ENCODE data around the gene ILF3.
A peak's percentile ranks its signal among the peaks of the same experiment; 100 is the strongest.

ILF3 gene

GRCh38 chr19:10641248-10641647 is 12.9 kb upstream of the ILF3 start:
- no peaks in the 10 kb centered on the region for H3K27me3 ChIP-seq
- no peak for TF ChIP-seq Cebpa-rat (IDR thresholded peaks at IDR 0.05)
- peaks cover 32% of the 10 kb centered on the region for H3K4me1 ChIP-seq
- peaks cover 63% of the 10 kb centered on the region for H4K20me1 ChIP-seq
- H3K36me3 ChIP-seq, result peaks cover 76% of the 10 kb centered on the region
- no peak overlapping the region for H3K27ac ChIP-seq
- H3K9me3 ChIP-seq, result no peaks in the 10 kb centered on the region
- H3K4me3 ChIP-seq, result no peak overlapping the region
- no peak overlapping the region for H3K9ac ChIP-seq
- H3K4me2 ChIP-seq, result no peak overlapping the region

- Histone ChIP-seq H3K4me3 (no peak overlapping the region), H3K9me3 (no peaks in the 10 kb centered on the region), H3K4me1 (peaks cover 32% of the 10 kb centered on the region), H3K27me3 (no peaks in the 10 kb centered on the region), H3K36me3 (peaks cover 63% of the 10 kb centered on the region), H3K9ac (peak overlapping the region; percentile 73), H4K20me1 (peaks cover 50% of the 10 kb centered on the region), H3K27ac (peak overlapping the region; percentile 75), H3K4me2 (peak overlapping the region; percentile 75)
- no peak for TF ChIP-seq Cebpa-rat (IDR thresholded peaks at IDR 0.05)
These were observed 11.5 kb upstream of the ILF3 start for GRCh38 chr19:10642473-10643171.

DNA sequence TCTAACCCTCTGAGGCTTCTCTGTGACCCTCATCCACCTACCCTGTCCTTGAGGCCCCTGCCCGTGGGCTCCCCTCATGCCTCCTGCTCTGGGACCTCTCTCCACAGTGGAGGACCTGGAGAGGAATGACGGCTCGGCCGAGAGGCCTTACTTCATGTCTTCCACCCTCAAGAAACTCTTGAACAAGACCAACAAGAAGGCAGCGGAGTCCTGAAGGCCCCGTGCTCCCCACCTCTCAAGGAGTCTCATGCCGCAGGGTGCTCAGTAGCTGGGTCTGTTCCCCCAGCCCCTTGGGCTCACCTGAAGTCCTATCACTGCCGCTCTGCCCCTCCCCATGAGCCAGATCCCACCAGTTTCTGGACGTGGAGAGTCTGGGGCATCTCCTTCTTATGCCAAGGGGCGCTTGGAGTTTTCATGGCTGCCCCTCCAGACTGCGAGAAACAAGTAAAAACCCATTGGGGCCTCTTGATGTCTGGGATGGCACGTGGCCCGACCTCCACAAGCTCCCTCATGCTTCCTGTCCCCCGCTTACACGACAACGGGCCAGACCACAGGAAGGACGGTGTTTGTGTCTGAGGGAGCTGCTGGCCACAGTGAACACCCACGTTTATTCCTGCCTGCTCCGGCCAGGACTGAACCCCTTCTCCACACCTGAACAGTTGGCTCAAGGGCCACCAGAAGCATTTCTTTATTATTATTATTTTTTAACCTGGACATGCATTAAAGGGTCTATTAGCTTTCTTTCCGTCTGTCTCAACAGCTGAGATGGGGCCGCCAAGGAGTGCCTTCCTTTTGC is 10.8 kb upstream of the ILF3 start:
- H3K36me3 ChIP-seq, result peaks cover 55% of the 10 kb centered on the region

DNA sequence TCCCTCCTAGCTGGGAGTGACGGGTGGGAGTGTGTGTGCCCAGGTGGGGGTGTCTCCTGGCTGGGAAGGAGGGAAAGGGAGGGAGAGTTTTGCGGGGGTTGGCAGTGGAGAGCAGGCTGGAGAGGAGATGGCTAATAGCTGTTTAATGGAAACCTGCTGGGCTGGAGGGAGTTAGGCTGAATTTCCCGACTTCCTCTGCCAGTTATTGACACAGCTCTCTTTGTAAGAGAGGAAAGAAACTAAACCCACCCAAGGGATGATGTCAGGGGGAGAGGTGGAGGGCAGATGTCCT is 10.2 kb upstream of the ILF3 start:
- H3K4me3 ChIP-seq, result no peak overlapping the region

More for the DNA sequence above, 10.8 kb upstream of the ILF3 start:
- H3K4me2 ChIP-seq, result peak overlapping the region; percentile 75
- H3K27ac ChIP-seq, result peak overlapping the region; percentile 75
- peaks cover 44% of the 10 kb centered on the region for H4K20me1 ChIP-seq
- H3K4me1 ChIP-seq, result peaks cover 32% of the 10 kb centered on the region
- no peak overlapping the region for H3K4me3 ChIP-seq
- no peaks in the 10 kb centered on the region for H3K27me3 ChIP-seq
- H3K9me3 ChIP-seq, result no peaks in the 10 kb centered on the region
- peak overlapping the region; percentile 73 for H3K9ac ChIP-seq
- TF ChIP-seq Cebpa-rat (IDR thresholded peaks at IDR 0.05), result no peak

DNA sequence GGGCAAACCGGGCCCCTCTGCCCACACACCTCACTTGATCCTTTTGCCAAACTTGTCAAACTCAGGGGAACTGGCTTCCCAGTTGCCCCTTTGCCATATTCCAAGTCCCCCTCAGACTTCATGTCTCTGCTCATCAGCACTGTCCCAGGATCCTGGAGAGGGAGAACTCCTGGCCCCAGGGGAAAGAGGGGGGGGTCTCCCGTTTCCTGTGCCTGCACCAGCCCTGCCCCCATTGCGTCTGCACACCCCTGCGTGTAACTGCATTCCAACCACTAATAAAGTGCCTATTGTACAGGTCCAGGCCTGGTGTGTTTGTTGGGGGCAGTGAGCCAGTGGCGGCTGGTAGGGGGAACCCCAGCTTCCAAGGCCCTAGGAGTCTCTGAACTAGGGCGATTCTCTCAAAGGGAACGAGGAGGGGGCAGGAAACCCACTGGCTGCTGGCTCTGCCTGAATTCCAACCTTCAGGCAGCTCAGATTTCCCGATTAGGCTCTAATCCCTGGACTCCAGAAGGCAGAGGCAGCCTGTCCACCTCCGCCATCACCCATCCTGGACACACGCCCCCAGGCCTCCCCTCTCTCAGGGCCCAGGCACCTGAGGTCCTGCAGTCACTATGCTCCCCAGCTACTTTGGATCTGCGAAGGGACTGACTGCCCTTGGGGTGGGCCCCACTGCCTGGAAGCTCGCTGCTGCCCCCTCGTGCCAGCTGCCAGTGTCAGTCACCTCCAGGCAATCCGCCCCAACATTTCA is 9.7 kb upstream of the ILF3 start:
- peaks cover 32% of the 10 kb centered on the region for H3K4me1 ChIP-seq
- H3K4me3 ChIP-seq, result no peak overlapping the region
- TF ChIP-seq Cebpa-rat (IDR thresholded peaks at IDR 0.05), result no peak
- H3K4me2 ChIP-seq, result peak overlapping the region; percentile 75
- H3K27ac ChIP-seq, result peak overlapping the region; percentile 75
- H4K20me1 ChIP-seq, result peaks cover 44% of the 10 kb centered on the region
- peak overlapping the region; percentile 73 for H3K9ac ChIP-seq
- no peaks in the 10 kb centered on the region for H3K27me3 ChIP-seq
- peaks cover 45% of the 10 kb centered on the region for H3K36me3 ChIP-seq
- no peaks in the 10 kb centered on the region for H3K9me3 ChIP-seq

More for the DNA sequence above, 10.2 kb upstream of the ILF3 start:
- no peak for TF ChIP-seq Cebpa-rat (IDR thresholded peaks at IDR 0.05)
- H3K27me3 ChIP-seq, result no peaks in the 10 kb centered on the region
- H3K36me3 ChIP-seq, result peaks cover 50% of the 10 kb centered on the region
- H3K27ac ChIP-seq, result peak overlapping the region; percentile 75
- H3K4me2 ChIP-seq, result peak overlapping the region; percentile 75
- H3K9ac ChIP-seq, result peak overlapping the region; percentile 73
- peaks cover 32% of the 10 kb centered on the region for H3K4me1 ChIP-seq
- H3K9me3 ChIP-seq, result no peaks in the 10 kb centered on the region
- peaks cover 44% of the 10 kb centered on the region for H4K20me1 ChIP-seq

DNA sequence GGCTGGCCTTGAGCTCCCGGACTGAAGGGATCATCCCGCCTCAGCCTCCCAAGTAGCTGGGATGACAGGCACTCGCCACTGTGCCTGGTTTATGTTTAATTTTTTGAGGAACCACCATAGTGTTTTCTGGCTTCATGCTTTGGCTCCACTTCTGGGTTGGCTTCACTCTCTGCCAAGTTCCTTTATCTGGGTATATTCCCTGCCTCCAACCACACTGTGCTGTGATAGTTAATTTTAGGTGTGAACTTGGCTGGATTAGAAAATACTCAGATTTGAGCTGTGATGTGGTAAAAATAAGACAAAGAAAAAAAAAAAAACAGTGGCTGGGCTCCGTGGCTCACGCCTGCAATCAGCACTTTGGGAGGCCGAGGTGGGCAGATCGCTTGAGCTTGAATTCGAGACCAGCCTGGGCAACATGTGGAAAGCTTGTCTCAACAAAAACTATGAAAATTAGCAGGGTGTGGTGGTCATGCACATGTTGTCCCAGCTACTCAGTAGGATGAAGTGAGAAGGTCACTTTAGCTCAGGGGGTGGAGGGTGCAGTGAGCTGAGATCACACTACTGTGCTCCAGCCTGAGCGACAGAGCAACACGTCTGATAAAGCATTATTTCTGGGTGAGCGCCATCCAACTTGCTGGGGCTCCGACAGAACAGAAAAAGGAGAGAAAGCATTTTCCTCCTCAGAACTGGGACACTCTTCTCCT is 7.5 kb upstream of the ILF3 start:
- peaks cover 37% of the 10 kb centered on the region for H3K4me1 ChIP-seq
- TF ChIP-seq Cebpa-rat (IDR thresholded peaks at IDR 0.05), result no peak
- no peak overlapping the region for H3K4me3 ChIP-seq
- H3K36me3 ChIP-seq, result peaks cover 26% of the 10 kb centered on the region
- H3K9ac ChIP-seq, result no peak overlapping the region
- no peak overlapping the region for H3K4me2 ChIP-seq
- H3K27me3 ChIP-seq, result no peaks in the 10 kb centered on the region
- no peaks in the 10 kb centered on the region for H3K9me3 ChIP-seq
- no peak overlapping the region for H3K27ac ChIP-seq
- H4K20me1 ChIP-seq, result peaks cover 31% of the 10 kb centered on the region

DNA sequence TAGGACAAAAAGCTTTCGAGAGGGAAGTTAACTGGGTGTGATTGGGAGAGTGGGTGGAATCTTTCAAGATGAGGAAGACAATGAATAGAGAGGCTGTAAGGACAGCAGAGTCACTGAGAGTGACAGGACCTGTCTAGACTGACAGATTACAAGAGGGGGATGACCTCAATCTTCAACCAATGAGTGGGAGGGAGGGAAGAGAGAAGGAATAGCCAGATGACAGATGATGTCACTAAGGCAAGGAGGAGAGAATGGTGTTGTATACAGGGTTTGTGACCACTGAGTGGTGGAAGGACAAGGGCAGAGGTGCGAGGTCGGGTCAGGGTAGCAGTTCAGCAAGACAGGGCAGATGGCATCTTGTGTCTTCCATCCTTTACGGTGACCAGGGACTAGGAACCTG is 5.8 kb upstream of the ILF3 start:
- no peak overlapping the region for H3K4me2 ChIP-seq

GRCh38 chr19:10651851-10652250 is 2.3 kb upstream of the ILF3 start:
- no peak for TF ChIP-seq Cebpa-rat (IDR thresholded peaks at IDR 0.05)
- Histone ChIP-seq H3K4me3 (0 out of 2 replicates have a peak overlapping the region, but pooled peaks have one; percentile 97), H3K9me3 (no peaks in the 10 kb centered on the region), H3K4me1 (peaks cover 29% of the 10 kb centered on the region), H3K9ac (peak overlapping the region; percentile 100; the same call in 1 of the 2 replicates), H3K4me2 (peak overlapping the region; percentile 85), H3K27ac (peak overlapping the region; percentile 100), H3K27me3 (no peaks in the 10 kb centered on the region), H3K36me3 (peaks cover 18% of the 10 kb centered on the region), H4K20me1 (peaks cover 23% of the 10 kb centered on the region)

More for the DNA sequence above, 5.8 kb upstream of the ILF3 start:
- Histone ChIP-seq H3K27me3 (no peaks in the 10 kb centered on the region), H3K9ac (no peak overlapping the region), H4K20me1 (peaks cover 14% of the 10 kb centered on the region), H3K36me3 (peaks cover 8% of the 10 kb centered on the region), H3K4me1 (peaks cover 35% of the 10 kb centered on the region), H3K9me3 (no peaks in the 10 kb centered on the region), H3K27ac (no peak overlapping the region), H3K4me3 (no peak overlapping the region)
- no peak for TF ChIP-seq Cebpa-rat (IDR thresholded peaks at IDR 0.05)

GRCh38 chr19:10653482-10653731 is 739 bp upstream of the ILF3 start:
- no peak for TF ChIP-seq Cebpa-rat (IDR thresholded peaks at IDR 0.05)
- Histone ChIP-seq H3K27ac (peak overlapping the region; percentile 100), H3K9me3 (no peaks in the 10 kb centered on the region), H3K27me3 (no peaks in the 10 kb centered on the region), H3K36me3 (peaks cover 33% of the 10 kb centered on the region), H3K4me1 (peaks cover 45% of the 10 kb centered on the region), H3K4me3 (peak overlapping the region; percentile 97), H3K4me2 (peak overlapping the region; percentile 85), H3K9ac (peak overlapping the region; percentile 100), H4K20me1 (peaks cover 38% of the 10 kb centered on the region)
